SJSA1 (cell line): ENCODE results near the gene SHISA5. TPM values are rescaled to one million over a fixed set of nuclear protein-coding genes. Genes with fewer than 3 reads are reported as not detected.
A peak's percentile ranks its signal among the peaks of the same experiment; 100 is the strongest.
"Not testable (repeated sequence)": the region's sequence is repeated elsewhere in the genome, so short reads cannot be mapped to it uniquely, and the experiment has no call there.

Source experiments
- DNase-seq, 2 experiments: peaks; one replicate each; pipeline ENCODE4 v3.0.0-alpha.2; 2015 to 2020; ENCODE audit warnings: low spot score in 2 of 2, low read depth in 1 of 2
- H3K27ac ChIP-seq: fragments of 250-450 bp; sonication (Bioruptor Pico); 2 replicates; pipeline ENCODE4 v1.5.1; 2020; ENCODE audit warnings: mild to moderate bottlenecking, moderate library complexity
- H3K27me3 ChIP-seq: fragments of 250-450 bp; sonication (Bioruptor Pico); replicated peaks from 2 replicates; pipeline ENCODE4 v1.5.1; 2020; ENCODE audit warnings: mild to moderate bottlenecking, moderate library complexity
- H3K36me3 ChIP-seq: fragments of 250-450 bp; sonication (Bioruptor Pico); 2 replicates; pipeline ENCODE4 v1.5.1; 2020; ENCODE audit warnings: mild to moderate bottlenecking
- H3K4me1 ChIP-seq: fragments of 250-450 bp; sonication (Bioruptor Pico); replicated peaks from 2 replicates; pipeline ENCODE4 v1.6.1; 2021; ENCODE audit warnings: mild to moderate bottlenecking
- H3K4me3 ChIP-seq: fragments of 250-450 bp; sonication (Bioruptor Pico); 2 replicates; pipeline ENCODE4 v1.5.1; 2020; ENCODE audit warnings: mild to moderate bottlenecking
- H3K9me3 ChIP-seq: fragments of 250-450 bp; sonication (Bioruptor Pico); replicated peaks from 2 replicates; pipeline ENCODE4 v1.5.1; 2020; ENCODE audit warnings: mild to moderate bottlenecking
- total RNA-seq: library from RNA; depleted of rRNA; stranded (reverse); fragments of >200 nt; shearing (Covaris generic); gene quantifications from 2 replicates; pipeline ENCODE4 v1.2.3, GENCODE V29; 2014; rRNA removed

The SHISA5 gene, protein sequence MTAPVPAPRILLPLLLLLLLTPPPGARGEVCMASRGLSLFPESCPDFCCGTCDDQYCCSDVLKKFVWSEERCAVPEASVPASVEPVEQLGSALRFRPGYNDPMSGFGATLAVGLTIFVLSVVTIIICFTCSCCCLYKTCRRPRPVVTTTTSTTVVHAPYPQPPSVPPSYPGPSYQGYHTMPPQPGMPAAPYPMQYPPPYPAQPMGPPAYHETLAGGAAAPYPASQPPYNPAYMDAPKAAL
- 94.8 and 105 TPM in 2 replicates for total RNA-seq

DNA sequence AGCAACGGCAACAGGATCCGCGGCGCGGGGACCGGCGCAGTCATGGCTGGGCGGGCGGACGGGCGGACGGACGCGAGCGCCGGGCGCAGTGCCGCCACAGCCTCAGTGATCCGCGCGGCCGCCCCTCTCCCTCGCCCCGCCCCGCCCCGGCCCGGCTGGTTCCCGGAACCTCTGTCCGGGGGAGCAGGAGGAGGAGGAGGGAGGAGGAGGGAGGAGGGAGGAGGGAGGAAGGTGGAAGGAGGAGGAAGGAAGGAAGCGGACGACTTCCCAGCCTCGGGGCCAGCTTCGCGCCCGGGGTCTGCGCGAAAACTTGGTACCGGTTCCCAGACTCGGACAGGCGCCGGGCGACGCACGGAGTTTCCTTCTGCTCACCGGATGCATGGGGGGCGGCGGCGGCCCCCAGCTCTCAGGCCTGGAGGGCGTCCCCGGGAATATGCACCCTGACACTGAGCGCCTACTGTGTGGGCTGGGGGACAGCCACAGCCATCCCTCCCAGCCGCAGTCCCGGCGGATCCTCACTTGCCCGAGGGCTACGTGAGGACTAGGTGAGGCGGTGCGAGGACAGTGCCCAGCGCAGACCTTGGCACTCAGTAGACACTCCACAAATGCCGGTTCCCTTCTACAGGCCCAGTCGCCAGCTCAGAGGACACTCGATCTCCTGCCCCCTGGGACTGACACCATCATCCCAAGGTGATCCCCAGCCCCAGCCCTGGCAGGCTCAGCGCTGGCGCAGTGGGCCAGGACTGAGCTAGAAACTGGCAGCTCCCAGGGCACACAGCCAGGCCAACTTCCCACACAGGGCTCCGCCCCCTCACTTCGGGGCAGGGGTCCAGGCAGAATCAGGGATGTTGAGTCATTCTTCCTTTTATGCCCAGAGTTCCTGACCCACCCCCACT lies at the start of gene SHISA5:
Gene SHISA5 (minus strand): TSS at position 124 of the 896 bp plus-strand sequence. CDS start 80 bp downstream, at position 44.
- no peaks in the 10 kb centered on the region for H3K36me3 ChIP-seq
- no peaks in the 10 kb centered on the region for H3K9me3 ChIP-seq
- peak; percentile 23 to 69 for DNase-seq
- H3K4me1 ChIP-seq: peaks cover 22% of the 10 kb centered on the region
- H3K27me3 ChIP-seq: no peaks in the 10 kb centered on the region
- H3K4me3 ChIP-seq: peak within 1 kb of the TSS; percentile 53
- H3K27ac ChIP-seq: peak within 1 kb of the TSS; percentile 24; the same call in 1 of the 2 replicates

DNA sequence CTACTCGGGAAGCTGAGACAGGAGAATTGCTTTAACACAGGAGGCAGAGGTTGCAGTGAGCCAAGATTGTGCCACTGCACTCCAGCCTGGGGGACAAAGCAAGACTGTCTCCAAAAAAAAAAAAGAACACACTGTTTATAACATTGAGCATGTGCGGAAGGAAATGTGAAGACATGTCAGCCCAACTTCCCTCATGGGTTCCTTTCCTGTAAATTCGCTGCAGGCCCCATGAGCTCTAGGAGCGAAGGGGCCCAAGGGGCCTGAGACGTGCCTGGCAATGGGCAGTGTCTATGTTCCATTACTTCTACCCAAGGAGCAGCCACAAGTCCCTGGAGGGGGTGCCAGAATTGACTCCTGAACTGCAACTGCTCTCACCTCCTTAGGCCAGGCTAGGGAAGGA lies 49.4 kb upstream of the SHISA5 start:
- Histone ChIP-seq H3K27me3 (no peaks in the 10 kb centered on the region), H3K36me3 (peaks cover 9% of the 10 kb centered on the region; the same call in 1 of the 2 replicates), H3K4me1 (peaks cover 18% of the 10 kb centered on the region), H3K27ac (no peak overlapping the region), H3K9me3 (no peaks in the 10 kb centered on the region), H3K4me3 (no peak overlapping the region)
- DNase-seq: no peak

GRCh38 chr3:48552111-48552951 lies 48.4 kb upstream of the SHISA5 start:
- Histone ChIP-seq H3K27ac (no peak overlapping the region), H3K9me3 (no peaks in the 10 kb centered on the region), H3K4me1 (peaks cover 9% of the 10 kb centered on the region), H3K4me3 (no peak overlapping the region), H3K27me3 (no peaks in the 10 kb centered on the region), H3K36me3 (peaks cover 13% of the 10 kb centered on the region; the same call in 1 of the 2 replicates)
- no peak for DNase-seq

GRCh38 chr3:48551651-48552050 lies 47.7 kb upstream of the SHISA5 start:
- H3K27me3 ChIP-seq, DNase-seq, H3K4me1 ChIP-seq, H3K9me3 ChIP-seq, H3K4me3 ChIP-seq, H3K27ac ChIP-seq: not testable (repeated sequence)
- H3K36me3 ChIP-seq: peaks cover 18% of the 10 kb centered on the region; the same call in 1 of the 2 replicates

DNA sequence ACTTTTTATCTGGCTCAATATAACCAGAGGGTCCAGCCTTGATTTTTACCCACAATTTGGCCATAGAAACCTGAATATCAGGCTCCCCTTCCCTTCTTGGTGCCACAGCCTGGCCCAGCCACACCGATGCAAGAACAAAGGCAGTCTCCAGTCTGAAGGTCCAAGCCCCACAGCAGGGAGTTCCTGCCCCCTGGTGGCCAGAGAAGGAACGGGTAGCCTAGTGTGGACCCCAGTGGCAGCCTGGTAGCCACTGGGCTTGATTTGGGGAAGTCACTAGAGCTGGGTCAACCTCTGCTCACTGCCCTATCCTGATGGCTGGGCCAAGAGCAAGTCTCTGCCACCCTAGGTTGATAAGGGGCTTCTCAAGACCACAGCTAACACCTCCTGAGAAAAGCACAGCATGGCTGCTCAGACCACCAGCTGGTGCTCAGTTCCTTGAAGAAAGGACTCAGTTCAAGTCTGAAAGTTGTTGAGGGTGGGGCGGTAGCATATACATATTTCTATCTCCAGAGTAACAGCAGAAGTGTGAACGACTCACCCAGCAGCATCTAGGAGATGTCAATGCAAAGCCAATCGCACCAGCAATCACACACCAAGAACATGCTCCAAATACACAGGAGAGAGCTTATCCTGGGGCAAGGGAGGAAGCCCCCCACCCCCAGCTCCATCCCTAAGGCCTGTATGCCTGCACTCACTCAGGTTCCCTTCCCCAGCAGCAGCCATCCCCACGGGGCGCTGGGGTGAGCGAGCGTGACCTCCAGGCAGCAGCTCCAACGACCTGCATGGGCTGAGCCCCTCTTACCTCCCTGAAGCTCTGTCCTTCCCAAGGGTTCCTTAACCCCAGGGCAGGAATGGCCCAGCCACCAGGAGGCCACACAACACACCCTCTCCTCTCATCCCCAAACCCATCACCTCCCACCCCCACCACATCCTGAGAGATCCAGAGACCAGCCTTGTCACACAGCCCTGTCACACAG lies 45.0 kb upstream of the SHISA5 start:
- Histone ChIP-seq H3K4me3 (no peak overlapping the region), H3K4me1 (no peaks in the 10 kb centered on the region), H3K36me3 (peaks cover 14% of the 10 kb centered on the region; the same call in 1 of the 2 replicates), H3K27me3 (no peaks in the 10 kb centered on the region), H3K27ac (no peak overlapping the region), H3K9me3 (no peaks in the 10 kb centered on the region)
- DNase-seq: peak; percentile 58 to 76

DNA sequence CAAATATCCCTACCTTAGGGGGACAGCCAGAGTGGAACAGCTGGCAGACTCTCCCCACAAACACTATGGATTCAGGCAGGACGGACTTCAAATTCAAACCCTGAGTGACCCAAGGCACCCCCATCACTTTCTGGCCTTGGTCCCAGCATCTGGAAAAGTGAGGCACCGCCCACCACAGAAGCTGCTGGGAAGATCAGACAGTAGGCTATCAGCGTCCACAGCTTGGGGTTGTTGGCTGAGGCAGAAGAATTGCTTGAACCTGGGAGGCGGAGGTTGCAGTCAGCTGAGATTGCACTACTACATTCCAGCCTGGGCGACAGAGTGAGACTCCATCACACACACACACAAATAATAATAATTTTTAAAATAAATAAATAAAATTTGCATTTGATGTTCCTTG lies 44.2 kb upstream of the SHISA5 start:
- H3K4me1 ChIP-seq: no peaks in the 10 kb centered on the region
- no peak for DNase-seq
- no peak overlapping the region for H3K4me3 ChIP-seq
- no peaks in the 10 kb centered on the region for H3K27me3 ChIP-seq
- H3K27ac ChIP-seq: no peak overlapping the region
- H3K9me3 ChIP-seq: no peaks in the 10 kb centered on the region
- peaks cover 14% of the 10 kb centered on the region; the same call in 1 of the 2 replicates for H3K36me3 ChIP-seq

DNA sequence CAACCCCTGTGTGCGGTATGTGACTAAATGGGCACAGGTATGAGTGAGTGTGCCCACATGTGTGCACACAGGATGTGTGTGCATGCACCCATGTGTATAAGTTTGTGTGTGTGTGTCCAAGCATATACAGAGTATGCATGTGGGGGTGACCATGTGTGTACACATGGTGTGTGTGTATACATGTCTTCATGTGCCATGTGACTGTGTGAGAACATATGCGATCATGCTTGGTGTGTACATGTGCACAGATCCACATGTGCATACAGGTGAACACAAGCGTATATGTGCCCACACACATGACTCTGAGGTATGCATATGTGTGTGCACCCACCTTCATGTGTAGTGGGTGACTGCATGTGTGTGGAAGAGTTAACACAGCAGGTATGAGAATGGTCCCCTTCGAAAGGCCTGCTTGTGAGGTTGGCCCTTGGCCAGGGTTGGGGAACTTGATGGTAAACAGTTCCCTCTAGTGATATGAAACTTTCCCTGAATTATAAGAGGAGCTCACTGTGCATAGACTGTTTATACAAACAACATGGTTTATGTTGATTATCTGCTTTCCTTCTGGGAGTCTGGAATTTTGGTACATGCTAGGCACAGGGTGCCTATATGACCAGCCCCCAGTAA lies 42.3 kb upstream of the SHISA5 start:
- Histone ChIP-seq H3K4me3 (no peak overlapping the region), H3K36me3 (peaks cover 14% of the 10 kb centered on the region; the same call in 1 of the 2 replicates), H3K27ac (no peak overlapping the region), H3K9me3 (no peaks in the 10 kb centered on the region), H3K27me3 (no peaks in the 10 kb centered on the region), H3K4me1 (no peaks in the 10 kb centered on the region)
- DNase-seq: no peak

DNA sequence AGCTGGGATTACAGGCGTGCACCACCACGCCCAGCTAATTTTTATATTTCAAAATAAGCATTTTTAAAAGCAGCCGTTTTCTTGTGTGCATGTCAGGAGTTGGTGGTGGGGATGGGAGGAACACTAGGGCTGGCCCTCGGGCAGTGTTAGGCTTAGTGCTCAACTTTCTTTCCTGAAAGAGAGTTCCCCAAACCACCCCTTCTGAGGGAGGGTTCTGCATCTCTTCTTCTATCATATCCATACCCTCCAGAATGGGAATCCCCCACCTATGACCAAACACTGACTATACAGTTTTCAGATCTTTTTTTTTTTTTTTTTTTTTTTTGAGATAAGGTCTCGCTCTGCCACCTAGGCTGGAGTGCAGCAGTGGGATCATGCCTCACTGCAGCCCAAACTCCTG lies 40.2 kb upstream of the SHISA5 start:
- Histone ChIP-seq H3K9me3 (no peaks in the 10 kb centered on the region), H3K36me3 (peaks cover 14% of the 10 kb centered on the region; the same call in 1 of the 2 replicates), H3K27ac (no peak overlapping the region), H3K4me1 (no peaks in the 10 kb centered on the region), H3K27me3 (no peaks in the 10 kb centered on the region), H3K4me3 (no peak overlapping the region)
- DNase-seq: no peak

GRCh38 chr3:48543271-48543866 lies 39.4 kb upstream of the SHISA5 start:
- H3K36me3 ChIP-seq: peaks cover 9% of the 10 kb centered on the region; the same call in 1 of the 2 replicates
- H3K4me1 ChIP-seq: no peaks in the 10 kb centered on the region
- DNase-seq: no peak
- no peak overlapping the region for H3K27ac ChIP-seq
- H3K27me3 ChIP-seq: no peaks in the 10 kb centered on the region
- no peak overlapping the region for H3K4me3 ChIP-seq
- no peaks in the 10 kb centered on the region for H3K9me3 ChIP-seq

DNA sequence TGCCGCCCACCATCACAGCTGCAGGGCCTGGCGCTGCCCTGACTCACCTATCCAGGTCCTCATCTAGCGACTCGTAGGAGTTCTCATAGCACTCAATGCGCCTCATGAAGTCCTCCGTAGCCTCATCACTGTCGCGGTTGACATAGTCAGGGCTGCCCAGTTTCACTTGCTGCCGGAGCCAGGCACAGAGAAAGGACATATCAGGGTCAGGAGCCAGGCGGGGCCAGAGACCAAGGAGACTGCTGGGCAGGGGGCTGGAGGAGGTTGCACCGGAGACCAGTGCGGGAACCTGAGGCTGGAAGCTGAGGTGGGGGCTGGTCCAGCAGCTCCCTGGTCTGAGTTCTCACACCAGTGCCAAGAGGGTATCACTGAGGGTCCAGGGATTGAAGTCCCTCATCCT lies 34.5 kb upstream of the SHISA5 start:
- H3K4me3 ChIP-seq: no peak overlapping the region
- no peaks in the 10 kb centered on the region for H3K4me1 ChIP-seq
- peaks cover 10% of the 10 kb centered on the region for H3K36me3 ChIP-seq
- DNase-seq: no peak
- no peaks in the 10 kb centered on the region for H3K9me3 ChIP-seq
- H3K27me3 ChIP-seq: no peaks in the 10 kb centered on the region
- no peak overlapping the region for H3K27ac ChIP-seq

- peaks cover 20% of the 10 kb centered on the region for H3K36me3 ChIP-seq
- H3K4me3 ChIP-seq: no peak overlapping the region
- H3K4me1 ChIP-seq: no peaks in the 10 kb centered on the region
- no peaks in the 10 kb centered on the region for H3K27me3 ChIP-seq
- no peaks in the 10 kb centered on the region for H3K9me3 ChIP-seq
- no peak overlapping the region for H3K27ac ChIP-seq
- no peak for DNase-seq
These were observed 32.8 kb upstream of the SHISA5 start for GRCh38 chr3:48536785-48537184.

DNA sequence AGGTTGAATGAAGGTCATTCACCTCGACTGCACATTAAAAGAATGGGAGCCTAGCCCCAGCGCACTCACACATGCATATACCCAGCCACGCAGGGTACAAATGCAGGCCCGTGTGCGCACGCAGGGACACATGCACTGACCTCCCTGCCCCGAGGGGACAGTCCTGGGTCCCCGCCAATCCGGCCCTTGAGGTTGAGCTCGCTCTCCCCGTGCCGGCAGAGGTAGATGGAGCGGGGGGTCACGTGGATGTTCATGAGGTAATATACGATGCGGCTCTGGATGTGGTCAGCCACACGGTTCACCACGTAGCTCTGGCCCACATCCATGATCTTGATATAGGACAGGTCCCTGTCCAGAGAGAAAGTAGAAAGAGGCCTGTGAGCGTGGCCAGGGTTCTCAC lies 32.1 kb upstream of the SHISA5 start:
- Histone ChIP-seq H3K4me3 (no peak overlapping the region), H3K36me3 (peaks cover 20% of the 10 kb centered on the region), H3K9me3 (no peaks in the 10 kb centered on the region), H3K27ac (no peak overlapping the region), H3K4me1 (no peaks in the 10 kb centered on the region), H3K27me3 (no peaks in the 10 kb centered on the region)
- DNase-seq: no peak
